K562 (cell line): ENCODE measurements around the gene YAE1. TPM values are rescaled to one million over a fixed set of nuclear protein-coding genes. Genes with fewer than 3 reads are reported as not detected.
A peak's percentile ranks its signal among the peaks of the same experiment; 100 is the strongest.

Source experiments
- E2F6 ChIP-seq, 2 experiments: IDR thresholded peaks; 2 replicates each; pipeline ENCODE4 v1.6.1; 2011; ENCODE audit warnings: borderline replicate concordance in 1 of 2, control low read depth in 1 of 2, low read depth in 1 of 2, low read length in 1 of 2, mild to moderate bottlenecking in 1 of 2, mixed read lengths in 1 of 2, moderate library complexity in 1 of 2; ENCODE audit not compliant: insufficient read depth in 1 of 2, insufficient read length in 1 of 2, poor library complexity in 1 of 2, severe bottlenecking in 1 of 2; ENCODE audit errors: extremely low read depth in 1 of 2
- EWSR1 ChIP-seq: fragments of 450-650 bp; IDR thresholded peaks from 2 replicates; pipeline ENCODE4 v1.6.1; 2018; ENCODE audit warnings: borderline replicate concordance, mild to moderate bottlenecking, low read depth, moderate library complexity; ENCODE audit not compliant: partially characterized antibody
- FOXM1 ChIP-seq, 2 experiments: fragments of 450-650 bp in 1 of 2; sonication (generic) in 1 of 2; formaldehyde crosslinking in 1 of 2; IDR thresholded peaks; 2 replicates each; pipeline versions ENCODE4 v1.6.1 to v1.9.0; 2017 to 2022; ENCODE audit warnings: low read depth in 2 of 2, mild to moderate bottlenecking in 2 of 2, missing genetic modification reagents in 1 of 2, moderate library complexity in 1 of 2
- L3MBTL2 ChIP-seq: fragments of 450-650 bp; IDR thresholded peaks from 2 replicates; pipeline ENCODE4 v1.6.1; 2016; ENCODE audit warnings: mild to moderate bottlenecking, moderate library complexity
- PHF8 ChIP-seq: fragments of 200-600 bp; sonication (generic); IDR thresholded peaks from 2 replicates; pipeline ENCODE4 v1.6.1; 2012; ENCODE audit warnings: mixed run types, mild to moderate bottlenecking, inconsistent platforms, low read length, moderate library complexity, borderline replicate concordance
- RBM34 ChIP-seq: fragments of 200-400 bp; formaldehyde crosslinking; IDR thresholded peaks from 2 replicates; pipeline ENCODE4 v1.6.1; 2018; ENCODE audit warnings: low read length, borderline replicate concordance; ENCODE audit not compliant: insufficient read depth
- SFPQ ChIP-seq: fragments of 200-400 bp; formaldehyde crosslinking; IDR thresholded peaks from 2 replicates; pipeline ENCODE4 v1.6.1; 2017; ENCODE audit warnings: mild to moderate bottlenecking, low read depth, low read length, moderate library complexity
- ZNF212 ChIP-seq: fragments of 450-650 bp; formaldehyde crosslinking; IDR thresholded peaks from 2 replicates; pipeline ENCODE4 v1.4.0; 2020; ENCODE audit warnings: mild to moderate bottlenecking
- ZNF274 ChIP-seq: IDR thresholded peaks from 2 replicates; pipeline ENCODE4 v1.6.1; 2011; ENCODE audit warnings: low read depth, mild to moderate bottlenecking, low read length, moderate library complexity, borderline replicate concordance
- ZNF589 ChIP-seq: fragments of 200-800 bp; sonication (Bioruptor generic); IDR thresholded peaks from 2 replicates; pipeline ENCODE4 v1.6.1; 2016; ENCODE audit warnings: low read depth, missing genetic modification characterization, missing compliant biosample characterization
- polyA plus RNA-seq, 8 experiments: library from polyadenylated mRNA; depleted of rRNA in 4 of 8; stranded (reverse) in 5 of 8; unstranded in 3 of 8; fragments of >200 nt; fragmentation: Nextera tagmentation in 2 of 8; fragmentation: Illumina TruSeq in 1 of 8; extraction: Ambion mirVana in 2 of 8; extraction: Trizol in 1 of 8; gene quantifications; 2 replicates each; pipeline versions ENCODE4 v1.2.1 to v1.2.3, GENCODE V29; 2011 to 2014; ENCODE audit warnings: inconsistent platforms in 1 of 8, missing spikeins in 1 of 8
- total RNA-seq, 7 experiments: library from RNA; depleted of rRNA in 6 of 7; stranded (reverse); fragments of >200 nt in 6 of 7; fragmentation: Illumina TruSeq in 2 of 7; extraction: Trizol in 2 of 7; gene quantifications; 2 replicates each; pipeline versions ENCODE4 v1.2.1 to v1.2.3, GENCODE V29; 2011 to 2021; ENCODE audit warnings: low replicate concordance in 1 of 7
- TF ChIP-seq, protein P1 (sequence below): sonication (generic); formaldehyde crosslinking; IDR thresholded peaks from 2 replicates; pipeline ENCODE4 v1.8.0; 2023; ENCODE audit warnings: mild to moderate bottlenecking, missing genetic modification reagents
- TF ChIP-seq, protein P2 (sequence below): fragments of 250-450 bp; sonication (Bioruptor Pico); IDR thresholded peaks from 2 replicates; pipeline ENCODE4 v1.4.0; 2020; ENCODE audit warnings: mild to moderate bottlenecking
- TF ChIP-seq, protein P3 (sequence below): fragments of 250-450 bp; sonication (Bioruptor Pico); IDR thresholded peaks from 2 replicates; pipeline ENCODE4 v1.5.0; 2022; ENCODE audit warnings: mild to moderate bottlenecking

YAE1 gene
- total and polyA plus RNA-seq, 9 of the 15 experiments (the other 6 are each of a cell fraction or from before 2014, with no cell fraction given) = 15.2 to 63.4 (median 30.1) TPM

GRCh38 chr7:39566023-39566921, at the start of gene YAE1 (continued):
- TF ChIP-seq PHF8 = peak; percentile 97
- no peak for TF ChIP-seq ZNF274
- TF ChIP-seq, protein P1, sequence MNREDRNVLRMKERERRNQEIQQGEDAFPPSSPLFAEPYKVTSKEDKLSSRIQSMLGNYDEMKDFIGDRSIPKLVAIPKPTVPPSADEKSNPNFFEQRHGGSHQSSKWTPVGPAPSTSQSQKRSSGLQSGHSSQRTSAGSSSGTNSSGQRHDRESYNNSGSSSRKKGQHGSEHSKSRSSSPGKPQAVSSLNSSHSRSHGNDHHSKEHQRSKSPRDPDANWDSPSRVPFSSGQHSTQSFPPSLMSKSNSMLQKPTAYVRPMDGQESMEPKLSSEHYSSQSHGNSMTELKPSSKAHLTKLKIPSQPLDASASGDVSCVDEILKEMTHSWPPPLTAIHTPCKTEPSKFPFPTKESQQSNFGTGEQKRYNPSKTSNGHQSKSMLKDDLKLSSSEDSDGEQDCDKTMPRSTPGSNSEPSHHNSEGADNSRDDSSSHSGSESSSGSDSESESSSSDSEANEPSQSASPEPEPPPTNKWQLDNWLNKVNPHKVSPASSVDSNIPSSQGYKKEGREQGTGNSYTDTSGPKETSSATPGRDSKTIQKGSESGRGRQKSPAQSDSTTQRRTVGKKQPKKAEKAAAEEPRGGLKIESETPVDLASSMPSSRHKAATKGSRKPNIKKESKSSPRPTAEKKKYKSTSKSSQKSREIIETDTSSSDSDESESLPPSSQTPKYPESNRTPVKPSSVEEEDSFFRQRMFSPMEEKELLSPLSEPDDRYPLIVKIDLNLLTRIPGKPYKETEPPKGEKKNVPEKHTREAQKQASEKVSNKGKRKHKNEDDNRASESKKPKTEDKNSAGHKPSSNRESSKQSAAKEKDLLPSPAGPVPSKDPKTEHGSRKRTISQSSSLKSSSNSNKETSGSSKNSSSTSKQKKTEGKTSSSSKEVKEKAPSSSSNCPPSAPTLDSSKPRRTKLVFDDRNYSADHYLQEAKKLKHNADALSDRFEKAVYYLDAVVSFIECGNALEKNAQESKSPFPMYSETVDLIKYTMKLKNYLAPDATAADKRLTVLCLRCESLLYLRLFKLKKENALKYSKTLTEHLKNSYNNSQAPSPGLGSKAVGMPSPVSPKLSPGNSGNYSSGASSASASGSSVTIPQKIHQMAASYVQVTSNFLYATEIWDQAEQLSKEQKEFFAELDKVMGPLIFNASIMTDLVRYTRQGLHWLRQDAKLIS (CRISPR knock-in tag) = no peak
- no peak for TF ChIP-seq EWSR1
- no peak for TF ChIP-seq RBM34
- TF ChIP-seq ZNF589 (CRISPR knock-in tag) = no peak
- peak; percentile 73 for TF ChIP-seq L3MBTL2
- TF ChIP-seq, protein P2, sequence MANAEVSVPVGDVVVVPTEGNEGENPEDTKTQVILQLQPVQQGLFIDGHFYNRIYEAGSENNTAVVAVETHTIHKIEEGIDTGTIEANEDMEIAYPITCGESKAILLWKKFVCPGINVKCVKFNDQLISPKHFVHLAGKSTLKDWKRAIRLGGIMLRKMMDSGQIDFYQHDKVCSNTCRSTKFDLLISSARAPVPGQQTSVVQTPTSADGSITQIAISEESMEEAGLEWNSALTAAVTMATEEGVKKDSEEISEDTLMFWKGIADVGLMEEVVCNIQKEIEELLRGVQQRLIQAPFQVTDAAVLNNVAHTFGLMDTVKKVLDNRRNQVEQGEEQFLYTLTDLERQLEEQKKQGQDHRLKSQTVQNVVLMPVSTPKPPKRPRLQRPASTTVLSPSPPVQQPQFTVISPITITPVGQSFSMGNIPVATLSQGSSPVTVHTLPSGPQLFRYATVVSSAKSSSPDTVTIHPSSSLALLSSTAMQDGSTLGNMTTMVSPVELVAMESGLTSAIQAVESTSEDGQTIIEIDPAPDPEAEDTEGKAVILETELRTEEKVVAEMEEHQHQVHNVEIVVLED = no peak
- TF ChIP-seq SFPQ = no peak
- peak; percentile 84 for TF ChIP-seq E2F6 (IDR thresholded peaks at IDR 0.05; ENCODE audit: borderline replicate concordance in 1 of 2, extremely low read depth in 1 of 2, insufficient read depth in 1 of 2, insufficient read length in 1 of 2, low read depth in 1 of 2, low read length in 1 of 2, poor library complexity in 1 of 2, severe bottlenecking in 1 of 2)
- TF ChIP-seq, protein P3, sequence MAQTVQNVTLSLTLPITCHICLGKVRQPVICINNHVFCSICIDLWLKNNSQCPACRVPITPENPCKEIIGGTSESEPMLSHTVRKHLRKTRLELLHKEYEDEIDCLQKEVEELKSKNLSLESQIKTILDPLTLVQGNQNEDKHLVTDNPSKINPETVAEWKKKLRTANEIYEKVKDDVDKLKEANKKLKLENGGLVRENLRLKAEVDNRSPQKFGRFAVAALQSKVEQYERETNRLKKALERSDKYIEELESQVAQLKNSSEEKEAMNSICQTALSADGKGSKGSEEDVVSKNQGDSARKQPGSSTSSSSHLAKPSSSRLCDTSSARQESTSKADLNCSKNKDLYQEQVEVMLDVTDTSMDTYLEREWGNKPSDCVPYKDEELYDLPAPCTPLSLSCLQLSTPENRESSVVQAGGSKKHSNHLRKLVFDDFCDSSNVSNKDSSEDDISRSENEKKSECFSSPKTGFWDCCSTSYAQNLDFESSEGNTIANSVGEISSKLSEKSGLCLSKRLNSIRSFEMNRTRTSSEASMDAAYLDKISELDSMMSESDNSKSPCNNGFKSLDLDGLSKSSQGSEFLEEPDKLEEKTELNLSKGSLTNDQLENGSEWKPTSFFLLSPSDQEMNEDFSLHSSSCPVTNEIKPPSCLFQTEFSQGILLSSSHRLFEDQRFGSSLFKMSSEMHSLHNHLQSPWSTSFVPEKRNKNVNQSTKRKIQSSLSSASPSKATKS (CRISPR knock-in tag) = no peak
- no peak for TF ChIP-seq FOXM1 (IDR thresholded peaks at IDR 0.05; ENCODE audit: low read depth)
- no peak; the same call in 1 of the 2 replicates for TF ChIP-seq FOXM1 (CRISPR knock-in tag; IDR thresholded peaks at IDR 0.05; ENCODE audit: low read depth)
- no peak for TF ChIP-seq ZNF212
